Thyroid gland (tissue), 4 donors: ENCODE results near the gene PARD3B. TPM values are rescaled to one million over a fixed set of nuclear protein-coding genes. Genes with fewer than 3 reads are reported as not detected.

Source experiments
- DNase-seq, 2 donors: peaks; one replicate each; pipeline ENCODE4 v3.0.0-alpha.2; 2019
- H3K27ac ChIP-seq, 3 donors: fragments of 200-600 bp; sonication (generic); 1 replicate in 2 of 3; 2 replicates in 1 of 3; pipeline ENCODE4 v1.5.1; 2016 to 2019; ENCODE audit warnings: mild to moderate bottlenecking in 1 of 3, moderate library complexity in 1 of 3
- H3K27me3 ChIP-seq: fragments of 200-600 bp; sonication (generic); one replicate; pipeline ENCODE4 v1.5.1; 2019
- H3K36me3 ChIP-seq, 2 donors: fragments of 200-600 bp; sonication (generic); one replicate each; pipeline ENCODE4 v1.5.1; 2016 to 2019
- H3K4me1 ChIP-seq, 2 donors: fragments of 200-600 bp; sonication (generic); one replicate each; pipeline ENCODE4 v1.5.1; 2017 to 2019
- H3K4me3 ChIP-seq, 3 donors: fragments of 200-600 bp; sonication (generic); replicated peaks in 1 of 3; 1 replicate in 2 of 3; 2 replicates in 1 of 3; pipeline ENCODE4 v1.5.1; 2016; ENCODE audit warnings: mild to moderate bottlenecking in 1 of 3
- H3K9me3 ChIP-seq: fragments of 200-600 bp; sonication (generic); one replicate; pipeline ENCODE4 v1.5.1; 2017
- POLR2A ChIP-seq, 2 donors: fragments of 450-650 bp; IDR thresholded peaks; one replicate each; pipeline ENCODE4 v1.6.1; 2017; ENCODE audit warnings: antibody characterized with exemption in 2 of 2, mild to moderate bottlenecking in 2 of 2, moderate library complexity in 1 of 2
- WGBS, 2 donors: methylation state at CpG; one replicate each; pipeline ENCODE4 v1.1.5; 2017; 5-methylcytosine and 5-hydroxymethylcytosine counted together
- intact Hi-C: fragments of 100-400 bp; cut with DNase I; formaldehyde crosslinking; loops from one replicate; pipeline ENCODE4 v1.15.1; 2023
- total RNA-seq, 4 donors: library from RNA; depleted of rRNA; stranded (reverse); fragments of >200 nt; gene quantifications; one replicate each; pipeline ENCODE4 v1.2.3, GENCODE V29; 2016
- TF ChIP-seq, protein P1 (sequence below), 6 experiments: fragments of 200-600 bp in 3 of 6; fragments of 450-650 bp in 3 of 6; sonication (generic) in 3 of 6; IDR thresholded peaks; one replicate each; pipeline ENCODE4 v1.5.1; 2016 to 2019; ENCODE audit warnings: antibody characterized with exemption in 6 of 6, mild to moderate bottlenecking in 2 of 6, inconsistent platforms in 1 of 6, moderate library complexity in 1 of 6

Gene PARD3B
- total RNA-seq, 4 donors from 2014 or later = 27.0 to 43.4 (median 34.6) TPM

DNA sequence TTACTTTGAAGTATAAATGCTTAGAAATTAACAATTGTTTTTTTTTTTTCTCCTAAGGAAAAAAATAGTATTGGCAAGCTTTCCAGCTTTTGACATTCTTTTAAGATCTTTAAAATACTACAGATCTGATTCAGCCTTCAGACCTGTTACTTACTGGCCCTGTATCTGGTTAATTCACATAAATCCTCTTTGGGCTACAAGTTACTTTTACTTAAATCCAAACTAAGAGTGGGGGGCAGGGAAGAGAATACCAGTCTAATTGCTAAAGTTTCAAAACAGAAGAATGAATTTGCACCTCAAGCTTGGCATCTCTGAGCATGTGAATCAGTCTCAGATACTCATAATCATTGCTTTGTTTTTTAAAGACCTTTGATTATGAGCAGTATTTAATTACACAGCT is 386.3 kb downstream of the PARD3B start:
- H3K27me3 ChIP-seq = no peaks in the 10 kb centered on the region
- no peak overlapping the region for H3K4me3 ChIP-seq
- no peaks in the 10 kb centered on the region for H3K36me3 ChIP-seq
- no peak for DNase-seq
- intact Hi-C loops = no loop called here
- H3K4me1 ChIP-seq = no peaks in the 10 kb centered on the region
- H3K9me3 ChIP-seq = no peaks in the 10 kb centered on the region
- TF ChIP-seq, protein P1, sequence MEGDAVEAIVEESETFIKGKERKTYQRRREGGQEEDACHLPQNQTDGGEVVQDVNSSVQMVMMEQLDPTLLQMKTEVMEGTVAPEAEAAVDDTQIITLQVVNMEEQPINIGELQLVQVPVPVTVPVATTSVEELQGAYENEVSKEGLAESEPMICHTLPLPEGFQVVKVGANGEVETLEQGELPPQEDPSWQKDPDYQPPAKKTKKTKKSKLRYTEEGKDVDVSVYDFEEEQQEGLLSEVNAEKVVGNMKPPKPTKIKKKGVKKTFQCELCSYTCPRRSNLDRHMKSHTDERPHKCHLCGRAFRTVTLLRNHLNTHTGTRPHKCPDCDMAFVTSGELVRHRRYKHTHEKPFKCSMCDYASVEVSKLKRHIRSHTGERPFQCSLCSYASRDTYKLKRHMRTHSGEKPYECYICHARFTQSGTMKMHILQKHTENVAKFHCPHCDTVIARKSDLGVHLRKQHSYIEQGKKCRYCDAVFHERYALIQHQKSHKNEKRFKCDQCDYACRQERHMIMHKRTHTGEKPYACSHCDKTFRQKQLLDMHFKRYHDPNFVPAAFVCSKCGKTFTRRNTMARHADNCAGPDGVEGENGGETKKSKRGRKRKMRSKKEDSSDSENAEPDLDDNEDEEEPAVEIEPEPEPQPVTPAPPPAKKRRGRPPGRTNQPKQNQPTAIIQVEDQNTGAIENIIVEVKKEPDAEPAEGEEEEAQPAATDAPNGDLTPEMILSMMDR (IDR thresholded peaks at IDR 0.05) = no peak
- no peak for TF ChIP-seq POLR2A (IDR thresholded peaks at IDR 0.05)
- no peak overlapping the region for H3K27ac ChIP-seq

DNA sequence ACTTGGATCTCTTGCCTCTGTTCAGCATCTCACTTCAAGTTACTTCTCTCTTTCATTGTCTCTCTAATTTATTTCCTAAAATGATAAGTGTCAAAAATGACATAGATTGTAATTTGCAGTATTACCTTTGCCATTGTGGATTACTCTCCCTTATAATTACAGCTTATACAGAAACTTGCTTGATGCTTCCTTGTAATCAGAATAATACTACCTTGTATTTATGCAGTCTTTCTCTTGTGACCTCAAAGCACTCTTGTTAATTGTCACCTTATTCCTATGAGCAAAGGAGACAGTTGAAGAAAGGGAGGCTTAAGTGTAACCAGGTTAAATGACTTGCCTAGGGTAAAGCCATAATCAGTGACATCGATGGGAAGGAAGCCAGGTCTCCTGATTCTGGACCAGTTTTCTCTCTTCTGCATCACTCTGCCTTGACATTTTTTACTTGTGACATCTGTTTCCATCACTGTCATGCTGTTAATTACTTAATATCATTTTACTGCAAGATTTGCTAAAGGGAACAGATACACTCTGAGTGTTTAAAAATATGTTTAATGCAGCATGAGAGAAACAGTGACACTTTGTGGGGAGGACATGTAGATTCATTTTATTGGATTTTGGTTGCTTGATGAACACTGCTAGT is 388.6 kb downstream of the PARD3B start:
- WGBS, 2 donors = 74 to 85% methylated on average over 1 of the region's 1 CpG
- H3K27ac ChIP-seq = no peak overlapping the region
- H3K36me3 ChIP-seq = no peaks in the 10 kb centered on the region
- H3K4me3 ChIP-seq = no peak overlapping the region
- intact Hi-C loops = no loop called here
- DNase-seq = no peak
- no peaks in the 10 kb centered on the region for H3K9me3 ChIP-seq
- H3K27me3 ChIP-seq = no peaks in the 10 kb centered on the region
- TF ChIP-seq POLR2A (IDR thresholded peaks at IDR 0.05) = no peak
- TF ChIP-seq, protein P1 (IDR thresholded peaks at IDR 0.05) = no peak
- no peaks in the 10 kb centered on the region for H3K4me1 ChIP-seq

DNA sequence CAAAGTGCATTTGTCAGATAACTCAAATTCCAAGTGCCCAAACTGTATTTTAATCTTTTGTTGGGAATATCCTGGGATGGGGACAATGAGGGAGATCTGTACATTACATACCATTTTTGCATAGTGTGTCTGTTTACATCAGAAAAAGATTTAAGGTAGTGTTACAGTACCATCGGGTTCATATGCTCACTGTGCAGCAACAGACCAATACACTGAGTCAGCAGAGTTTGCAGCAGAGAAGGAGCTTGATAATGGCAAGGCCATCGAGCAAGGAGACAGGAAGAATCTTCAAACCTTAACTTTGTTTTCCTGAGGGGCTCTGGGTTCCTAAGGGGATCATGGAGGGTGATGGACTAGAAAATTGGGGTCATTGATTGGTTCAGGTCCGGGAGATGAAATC is 399.7 kb downstream of the PARD3B start:
- Histone ChIP-seq H3K36me3 (no peaks in the 10 kb centered on the region), H3K9me3 (no peaks in the 10 kb centered on the region), H3K4me3 (no peak overlapping the region), H3K27me3 (no peaks in the 10 kb centered on the region), H3K4me1 (peaks cover 0 to 3% of the 10 kb centered on the region in 2 donors), H3K27ac (no peak overlapping the region)
- intact Hi-C loops = no loop called here
- WGBS, 2 donors = 94 to 98% methylated on average over 3 of the region's 3 CpGs
- no peak for DNase-seq
- TF ChIP-seq, protein P1 (IDR thresholded peaks at IDR 0.05) = no peak
- TF ChIP-seq POLR2A (IDR thresholded peaks at IDR 0.05) = no peak

DNA sequence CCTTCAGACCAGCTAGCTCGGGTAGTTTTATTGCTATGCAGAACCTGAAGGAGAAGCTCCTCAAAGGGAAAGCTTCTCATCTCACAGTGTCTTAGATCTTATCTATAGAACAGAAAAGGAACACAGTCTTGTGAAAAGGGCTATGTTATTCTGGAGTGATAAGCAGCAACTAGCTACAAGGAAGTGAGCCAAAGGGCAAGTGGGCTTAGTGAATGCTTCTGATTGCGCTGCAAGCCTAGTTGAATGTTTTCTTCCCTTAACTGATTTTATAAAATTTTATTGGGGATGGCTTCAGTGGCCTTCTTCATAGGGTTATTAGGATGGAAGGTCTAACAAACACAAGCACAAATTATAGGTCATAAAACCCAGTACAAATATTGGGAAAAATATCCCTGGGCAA is 400.1 kb downstream of the PARD3B start:
- TF ChIP-seq POLR2A (IDR thresholded peaks at IDR 0.05) = no peak
- Histone ChIP-seq H3K36me3 (no peaks in the 10 kb centered on the region), H3K27ac (no peak overlapping the region), H3K9me3 (no peaks in the 10 kb centered on the region), H3K27me3 (no peaks in the 10 kb centered on the region), H3K4me3 (no peak overlapping the region), H3K4me1 (peaks cover 0 to 3% of the 10 kb centered on the region in 2 donors)
- 91 to 93% methylated on average over 2 of the region's 2 CpGs for WGBS, 2 donors
- DNase-seq = no peak
- intact Hi-C loops = no loop called here

DNA sequence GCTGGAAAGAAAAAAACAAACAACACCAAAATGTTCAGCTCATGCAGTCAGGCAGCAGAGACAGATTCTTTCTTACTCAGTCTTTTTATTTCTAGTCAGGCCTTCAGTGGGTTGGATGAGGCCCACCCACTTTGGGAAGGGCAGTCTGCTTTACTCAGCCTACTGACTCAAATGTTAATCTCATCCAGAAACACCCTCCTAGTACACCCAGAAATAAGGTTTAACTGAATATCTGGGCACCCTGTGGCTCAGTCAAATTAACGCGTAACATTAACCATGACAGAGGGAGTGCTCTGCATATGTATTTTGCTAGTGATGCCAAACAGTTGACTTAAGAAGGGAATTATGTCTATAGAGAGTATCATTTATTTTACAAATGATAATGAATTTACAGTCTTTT is 401.6 kb downstream of the PARD3B start:
- Histone ChIP-seq H3K27me3 (no peaks in the 10 kb centered on the region), H3K4me3 (no peak overlapping the region), H3K36me3 (no peaks in the 10 kb centered on the region), H3K27ac (no peak overlapping the region), H3K4me1 (no peaks in the 10 kb centered on the region), H3K9me3 (no peaks in the 10 kb centered on the region)
- TF ChIP-seq, protein P1 (IDR thresholded peaks at IDR 0.05) = no peak
- no peak for TF ChIP-seq POLR2A (IDR thresholded peaks at IDR 0.05)
- no peak for DNase-seq
- WGBS, 2 donors = 100% methylated on average over 2 of the region's 2 CpGs
- intact Hi-C loops = no loop called here
